Measurements from ENCODE around the gene PCDH19. TPM values are rescaled to one million over a fixed set of nuclear protein-coding genes. Genes with fewer than 3 reads are reported as not detected.

PCDH19 gene, protein sequence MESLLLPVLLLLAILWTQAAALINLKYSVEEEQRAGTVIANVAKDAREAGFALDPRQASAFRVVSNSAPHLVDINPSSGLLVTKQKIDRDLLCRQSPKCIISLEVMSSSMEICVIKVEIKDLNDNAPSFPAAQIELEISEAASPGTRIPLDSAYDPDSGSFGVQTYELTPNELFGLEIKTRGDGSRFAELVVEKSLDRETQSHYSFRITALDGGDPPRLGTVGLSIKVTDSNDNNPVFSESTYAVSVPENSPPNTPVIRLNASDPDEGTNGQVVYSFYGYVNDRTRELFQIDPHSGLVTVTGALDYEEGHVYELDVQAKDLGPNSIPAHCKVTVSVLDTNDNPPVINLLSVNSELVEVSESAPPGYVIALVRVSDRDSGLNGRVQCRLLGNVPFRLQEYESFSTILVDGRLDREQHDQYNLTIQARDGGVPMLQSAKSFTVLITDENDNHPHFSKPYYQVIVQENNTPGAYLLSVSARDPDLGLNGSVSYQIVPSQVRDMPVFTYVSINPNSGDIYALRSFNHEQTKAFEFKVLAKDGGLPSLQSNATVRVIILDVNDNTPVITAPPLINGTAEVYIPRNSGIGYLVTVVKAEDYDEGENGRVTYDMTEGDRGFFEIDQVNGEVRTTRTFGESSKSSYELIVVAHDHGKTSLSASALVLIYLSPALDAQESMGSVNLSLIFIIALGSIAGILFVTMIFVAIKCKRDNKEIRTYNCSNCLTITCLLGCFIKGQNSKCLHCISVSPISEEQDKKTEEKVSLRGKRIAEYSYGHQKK (N-terminal part only)
- 1 to 10 TPM in 1 of 4 donors, under 1 TPM in 3; 0.63 to 1.5 (median 0.72) TPM for total RNA-seq

GRCh38 chrX:100409610-100410590 is at the start of gene PCDH19:
TSS of gene PCDH19 (minus strand) at chrX:100410273. CDS start at chrX:100408597, 1,676 bp downstream.
- Histone ChIP-seq H3K9me3 (no peaks in the 10 kb centered on the region), H3K36me3 (no peaks in the 10 kb centered on the region), H3K4me1 (peaks cover 0 to 12% of the 10 kb centered on the region in 2 donors), H3K27me3 (peaks cover 3 to 58% (median 36%) of the 10 kb centered on the region in 3 donors), H3K4me3 (peak within 1 kb of the TSS; percentile 45 to 52 (median 48)), H3K27ac (no peak within 1 kb of the TSS)
- TF ChIP-seq CTCF (IDR thresholded peaks at IDR 0.05 in 4 of 5, conservative IDR thresholded peaks at IDR 0.05 in 1 of 5) (no peak), POLR2A (IDR thresholded peaks at IDR 0.05) (peak in 1 of 2 donors; percentile 29)
- in situ Hi-C loops (cut with MboI; ENCODE audit: low sequenced_read_pairs in 4 of 4), result no loop called here
- intact Hi-C loops (cut with DNase I; ENCODE audit: low total_unique reads), result no loop called here
- no peak for DNase-seq
- peak; percentile 39 to 55 for ATAC-seq

GRCh38 chrX:100449696-100450608 is 39.9 kb upstream of the PCDH19 start:
- ATAC-seq, result peak in 1 of 2 donors; percentile 33
- H3K36me3 ChIP-seq, result no peaks in the 10 kb centered on the region
- in situ Hi-C loops (cut with MboI; ENCODE audit: low sequenced_read_pairs in 4 of 4) (no loop called here), intact Hi-C loops (cut with DNase I; ENCODE audit: low total_unique reads) (no loop called here)
- peak in 1 of 2 donors; percentile 14 for DNase-seq
- no peaks in the 10 kb centered on the region for H3K4me1 ChIP-seq
- peak overlapping the region in 2 of 4 donors; percentile 14 to 27 for H3K27ac ChIP-seq
- H3K9me3 ChIP-seq, result no peaks in the 10 kb centered on the region
- no peak overlapping the region for H3K4me3 ChIP-seq
- H3K27me3 ChIP-seq, result peaks cover 0 to 9% (median 0%) of the 10 kb centered on the region in 3 donors
- TF ChIP-seq CTCF (IDR thresholded peaks at IDR 0.05 in 4 of 5, conservative IDR thresholded peaks at IDR 0.05 in 1 of 5) (no peak), POLR2A (IDR thresholded peaks at IDR 0.05) (no peak)

DNA sequence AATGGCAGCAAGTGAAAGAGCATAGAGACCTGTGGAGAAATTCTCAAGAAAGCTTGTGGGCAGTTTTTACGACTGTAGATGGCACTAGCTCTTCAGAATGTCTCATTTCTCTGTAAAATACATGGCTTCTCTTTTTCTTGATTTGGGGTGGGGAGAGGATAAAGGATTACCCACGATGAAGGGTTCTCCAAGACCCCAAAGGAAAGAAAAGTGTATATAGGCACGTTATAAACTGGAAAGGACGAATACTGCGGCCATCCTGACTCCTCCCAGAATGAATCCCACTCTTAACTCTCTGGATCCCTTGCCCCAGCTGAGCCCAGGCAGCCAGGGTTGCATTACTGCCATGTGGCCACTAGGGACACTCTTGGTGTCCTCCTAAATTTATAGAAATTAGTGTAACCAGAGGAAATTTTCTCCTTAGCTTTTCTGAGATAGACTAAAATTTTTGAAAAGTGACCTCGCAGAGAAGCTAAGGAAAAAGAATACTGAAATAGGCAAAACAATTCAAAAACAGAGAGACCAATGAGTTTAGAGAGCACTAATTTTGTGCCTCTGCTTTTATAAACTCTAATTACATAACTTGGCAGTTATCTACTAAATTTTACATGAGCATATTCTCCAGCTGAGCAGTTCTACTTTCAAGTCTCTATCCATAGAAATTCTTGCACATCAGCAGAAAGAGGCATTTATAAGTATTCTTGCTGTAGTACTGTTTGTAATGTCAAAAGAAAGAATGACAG is 37.8 kb upstream of the PCDH19 start:
- no peak overlapping the region for H3K27ac ChIP-seq
- peaks cover 0 to 9% (median 0%) of the 10 kb centered on the region in 3 donors for H3K27me3 ChIP-seq
- DNase-seq (no peak), ATAC-seq (no peak)
- H3K9me3 ChIP-seq, result no peaks in the 10 kb centered on the region
- H3K4me1 ChIP-seq, result no peaks in the 10 kb centered on the region
- peak; percentile 29 to 71 (median 41) for TF ChIP-seq CTCF (IDR thresholded peaks at IDR 0.05 in 4 of 5, conservative IDR thresholded peaks at IDR 0.05 in 1 of 5)
- TF ChIP-seq POLR2A (IDR thresholded peaks at IDR 0.05), result no peak
- no peaks in the 10 kb centered on the region for H3K36me3 ChIP-seq
- intact Hi-C loops (cut with DNase I; ENCODE audit: low total_unique reads) (no loop called here), in situ Hi-C loops (cut with MboI; ENCODE audit: low sequenced_read_pairs in 4 of 4) (no loop called here)
- no peak overlapping the region for H3K4me3 ChIP-seq

Data from gastrocnemius medialis (tissue), 4 donors.